Stomach (tissue), 9 donors: ENCODE results near the gene MICALL2. TPM values are rescaled to one million over a fixed set of nuclear protein-coding genes. Genes with fewer than 3 reads are reported as not detected.

Experiments used
- DNase-seq, 2 donors: peaks; one replicate each; pipeline versions ENCODE4 v3.0.0 to v3.0.0-alpha.2; 2013 to 2019
- H3K27ac ChIP-seq, 5 donors: fragments of 200-600 bp in 4 of 5; sonication (generic) in 4 of 5; one replicate each; pipeline ENCODE4 v1.5.1; 2013 to 2019; ENCODE audit warnings: mild to moderate bottlenecking in 1 of 5, moderate library complexity in 1 of 5
- H3K27me3 ChIP-seq, 3 donors: fragments of 200-600 bp; sonication (generic); one replicate each; pipeline ENCODE4 v1.5.1; 2017 to 2019; ENCODE audit warnings: mixed run types in 1 of 3
- H3K36me3 ChIP-seq, 4 donors: fragments of 200-600 bp; sonication (generic); 1 replicate in 3 of 4; 2 replicates in 1 of 4; pipeline ENCODE4 v1.5.1; 2016 to 2019
- H3K4me1 ChIP-seq, 4 donors: fragments of 200-600 bp; sonication (generic); one replicate each; pipeline ENCODE4 v1.5.1; 2016 to 2019
- H3K4me3 ChIP-seq, 4 donors: fragments of 200-600 bp; sonication (generic) in 3 of 4; one replicate each; pipeline ENCODE4 v1.5.1; 2016 to 2019; ENCODE audit warnings: mild to moderate bottlenecking in 1 of 4
- H3K9me3 ChIP-seq, 4 donors: fragments of 200-600 bp; sonication (generic); one replicate each; pipeline ENCODE4 v1.5.1; 2016 to 2019
- EP300 ChIP-seq: sonication (generic); formaldehyde crosslinking; IDR thresholded peaks from one replicate; pipeline ENCODE4 v1.6.1; 2017; ENCODE audit warnings: antibody characterized with exemption
- POLR2A ChIP-seq, 4 donors: fragments of 450-650 bp; IDR thresholded peaks; one replicate each; pipeline ENCODE4 v1.6.1; 2016; ENCODE audit warnings: antibody characterized with exemption in 4 of 4, control low read depth in 2 of 4, mild to moderate bottlenecking in 1 of 4, moderate library complexity in 1 of 4
- POLR2AphosphoS5 ChIP-seq, 3 donors: sonication (generic); formaldehyde crosslinking; IDR thresholded peaks; one replicate each; pipeline ENCODE4 v1.6.1; 2016; ENCODE audit warnings: antibody characterized with exemption in 3 of 3
- WGBS, 5 donors: extraction: QIAGEN DNeasy Blood & Tissue Kit in 3 of 5; methylation state at CpG; one replicate each; pipeline versions ENCODE4 v1.1.5 to v1.1.7; 2013 to 2018; 5-methylcytosine and 5-hydroxymethylcytosine counted together
- intact Hi-C: fragments of 100-400 bp; cut with DNase I; formaldehyde crosslinking; loops from one replicate; pipeline ENCODE4 v1.15.1; 2023; ENCODE audit warnings: low total_unique reads
- polyA plus RNA-seq, 3 donors: library from polyadenylated mRNA; stranded (reverse); fragments of 200-250 nt; gene quantifications; one replicate each; pipeline ENCODE4 v1.2.3, GENCODE V29; 2013
- total RNA-seq, 5 donors: library from RNA; depleted of rRNA; stranded (reverse); fragments of >200 nt; gene quantifications; one replicate each; pipeline versions ENCODE4 v1.1.0 to v1.2.3, GENCODE V29; 2014 to 2016
- TF ChIP-seq, protein P1 (sequence below), 7 experiments: fragments of 450-650 bp in 4 of 7; fragments of 200-600 bp in 3 of 7; sonication (generic) in 3 of 7; IDR thresholded peaks; one replicate each; pipeline ENCODE4 v1.5.1; 2016 to 2019; ENCODE audit warnings: antibody characterized with exemption in 7 of 7, control low read depth in 2 of 7, mild to moderate bottlenecking in 1 of 7
- donor health status: healthy with polysubstance abuse.
- donor health status: Bipolar disorder and iron deficiency.
- donor health status: healthy.

The MICALL2 gene
- total and polyA plus RNA-seq, 8 donors: 30.7 to 263 (median 102) TPM

- TF ChIP-seq, protein P1, sequence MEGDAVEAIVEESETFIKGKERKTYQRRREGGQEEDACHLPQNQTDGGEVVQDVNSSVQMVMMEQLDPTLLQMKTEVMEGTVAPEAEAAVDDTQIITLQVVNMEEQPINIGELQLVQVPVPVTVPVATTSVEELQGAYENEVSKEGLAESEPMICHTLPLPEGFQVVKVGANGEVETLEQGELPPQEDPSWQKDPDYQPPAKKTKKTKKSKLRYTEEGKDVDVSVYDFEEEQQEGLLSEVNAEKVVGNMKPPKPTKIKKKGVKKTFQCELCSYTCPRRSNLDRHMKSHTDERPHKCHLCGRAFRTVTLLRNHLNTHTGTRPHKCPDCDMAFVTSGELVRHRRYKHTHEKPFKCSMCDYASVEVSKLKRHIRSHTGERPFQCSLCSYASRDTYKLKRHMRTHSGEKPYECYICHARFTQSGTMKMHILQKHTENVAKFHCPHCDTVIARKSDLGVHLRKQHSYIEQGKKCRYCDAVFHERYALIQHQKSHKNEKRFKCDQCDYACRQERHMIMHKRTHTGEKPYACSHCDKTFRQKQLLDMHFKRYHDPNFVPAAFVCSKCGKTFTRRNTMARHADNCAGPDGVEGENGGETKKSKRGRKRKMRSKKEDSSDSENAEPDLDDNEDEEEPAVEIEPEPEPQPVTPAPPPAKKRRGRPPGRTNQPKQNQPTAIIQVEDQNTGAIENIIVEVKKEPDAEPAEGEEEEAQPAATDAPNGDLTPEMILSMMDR (IDR thresholded peaks at IDR 0.05): no peak
- TF ChIP-seq POLR2A (IDR thresholded peaks at IDR 0.05): no peak
- TF ChIP-seq POLR2AphosphoS5 (IDR thresholded peaks at IDR 0.05): no peak
- no peak for TF ChIP-seq EP300
- no peak overlapping the region for H3K4me3 ChIP-seq
- peaks cover 0 to 91% (median 27%) of the 10 kb centered on the region in 3 donors for H3K27me3 ChIP-seq
- WGBS, 5 donors: 81 to 92% (median 90%) methylated on average over 4 of the region's 4 CpGs
- no peak overlapping the region for H3K27ac ChIP-seq
- H3K9me3 ChIP-seq: peaks cover 0 to 47% (median 34%) of the 10 kb centered on the region in 4 donors
- no peak for DNase-seq
- H3K4me1 ChIP-seq: no peaks in the 10 kb centered on the region
- intact Hi-C loops: no loop called here
- H3K36me3 ChIP-seq: no peaks in the 10 kb centered on the region
Measured at GRCh38 chr7:1392556-1392955, 66.7 kb downstream of the MICALL2 start.

DNA sequence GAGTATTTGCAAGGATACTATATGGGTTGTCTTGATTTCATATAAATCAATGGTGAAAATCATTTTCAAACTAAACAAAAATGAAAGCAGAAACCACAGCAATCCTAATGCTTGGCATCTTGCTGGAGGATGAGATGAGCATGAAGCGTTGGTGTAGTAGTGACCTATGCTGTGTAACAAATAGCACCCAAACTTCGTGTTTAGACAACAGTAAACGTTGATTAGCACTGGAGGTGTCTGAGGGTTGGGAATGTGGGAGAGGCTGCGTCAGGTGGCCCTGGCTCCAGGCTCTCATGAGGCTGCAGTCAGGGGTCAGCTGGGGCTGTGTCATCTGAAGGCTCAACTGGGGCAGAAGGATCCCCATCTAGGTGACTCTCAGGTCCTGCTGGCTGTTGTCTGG is 67.8 kb downstream of the MICALL2 start:
- intact Hi-C loops: no loop called here
- Histone ChIP-seq H3K9me3 (peaks cover 0 to 47% (median 33%) of the 10 kb centered on the region in 4 donors), H3K4me3 (no peak overlapping the region), H3K27me3 (peaks cover 2 to 91% (median 35%) of the 10 kb centered on the region in 3 donors), H3K36me3 (no peaks in the 10 kb centered on the region), H3K27ac (no peak overlapping the region), H3K4me1 (no peaks in the 10 kb centered on the region)
- TF ChIP-seq POLR2AphosphoS5 (IDR thresholded peaks at IDR 0.05) (no peak), EP300 (no peak), POLR2A (IDR thresholded peaks at IDR 0.05) (no peak)
- TF ChIP-seq, protein P1 (IDR thresholded peaks at IDR 0.05): no peak
- DNase-seq: no peak
- 74 to 86% (median 80%) methylated on average over 4 of the region's 4 CpGs for WGBS, 5 donors

GRCh38 chr7:1388703-1389335 is 70.5 kb downstream of the MICALL2 start:
- TF ChIP-seq, protein P1 (IDR thresholded peaks at IDR 0.05): no peak
- TF ChIP-seq POLR2AphosphoS5 (IDR thresholded peaks at IDR 0.05): no peak
- no peak for TF ChIP-seq POLR2A (IDR thresholded peaks at IDR 0.05)
- no peak for TF ChIP-seq EP300
- no peak overlapping the region for H3K27ac ChIP-seq
- no peak overlapping the region for H3K4me3 ChIP-seq
- WGBS, 5 donors: 60 to 68% (median 66%) methylated on average over 28 to 29 of the region's 29 CpGs
- intact Hi-C loops: no loop called here
- peaks cover 5 to 92% (median 49%) of the 10 kb centered on the region in 3 donors for H3K27me3 ChIP-seq
- DNase-seq: no peak
- no peaks in the 10 kb centered on the region for H3K36me3 ChIP-seq
- no peaks in the 10 kb centered on the region for H3K4me1 ChIP-seq
- peaks cover 0 to 22% (median 18%) of the 10 kb centered on the region in 4 donors for H3K9me3 ChIP-seq

GRCh38 chr7:1388021-1388702 is 71.1 kb downstream of the MICALL2 start:
- Histone ChIP-seq H3K27me3 (peaks cover 5 to 92% (median 53%) of the 10 kb centered on the region in 3 donors), H3K27ac (no peak overlapping the region)

More at GRCh38 chr7:1388021-1388702, 71.1 kb downstream of the MICALL2 start:
- TF ChIP-seq, protein P1 (IDR thresholded peaks at IDR 0.05): no peak
- TF ChIP-seq POLR2A (IDR thresholded peaks at IDR 0.05) (no peak), EP300 (no peak), POLR2AphosphoS5 (IDR thresholded peaks at IDR 0.05) (no peak)
- WGBS, 5 donors: 81 to 84% (median 82%) methylated on average over 16 to 19 of the region's 19 CpGs
- H3K36me3 ChIP-seq: no peaks in the 10 kb centered on the region
- no peak overlapping the region for H3K4me3 ChIP-seq
- H3K9me3 ChIP-seq: peaks cover 0 to 19% (median 14%) of the 10 kb centered on the region in 4 donors
- no peaks in the 10 kb centered on the region for H3K4me1 ChIP-seq
- DNase-seq: no peak
- intact Hi-C loops: no loop called here
